Ramos (cell line): ENCODE data around the gene OR4C11.

ENCODE experiments used
- in situ Hi-C: fragments of 300-500 bp; cut with MboI; formaldehyde crosslinking; loops from one replicate; pipeline ENCODE4 v1.14.3; 2022; ENCODE audit warnings: low sequenced_read_pairs; ENCODE audit not compliant: unreplicated experiment

The OR4C11 gene, protein sequence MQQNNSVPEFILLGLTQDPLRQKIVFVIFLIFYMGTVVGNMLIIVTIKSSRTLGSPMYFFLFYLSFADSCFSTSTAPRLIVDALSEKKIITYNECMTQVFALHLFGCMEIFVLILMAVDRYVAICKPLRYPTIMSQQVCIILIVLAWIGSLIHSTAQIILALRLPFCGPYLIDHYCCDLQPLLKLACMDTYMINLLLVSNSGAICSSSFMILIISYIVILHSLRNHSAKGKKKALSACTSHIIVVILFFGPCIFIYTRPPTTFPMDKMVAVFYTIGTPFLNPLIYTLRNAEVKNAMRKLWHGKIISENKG

DNA sequence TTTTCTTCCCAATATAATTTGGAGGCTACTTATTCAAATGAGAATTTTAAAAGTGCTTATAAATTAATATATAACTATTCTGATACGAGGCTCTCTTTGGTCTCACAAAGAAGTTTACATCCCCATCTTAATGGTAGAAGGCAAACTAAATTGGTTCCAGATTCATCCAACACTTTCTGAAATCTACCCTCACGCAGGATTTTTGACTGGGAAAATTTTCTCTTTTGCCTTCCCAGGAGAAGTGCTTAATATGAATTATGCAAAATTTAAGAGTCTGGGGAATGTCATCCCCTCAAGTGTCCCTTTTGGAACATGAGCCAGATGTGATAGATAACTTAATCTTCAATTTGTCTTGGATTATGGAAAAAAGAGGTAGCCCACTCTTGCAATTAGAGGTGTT, at the start of gene OR4C11:
TSS of gene OR4C11 (minus strand) at position 101 of the 400 bp plus-strand sequence. CDS start 3,272 bp downstream, outside the sequence.
- in situ Hi-C loops = no loop called here

DNA sequence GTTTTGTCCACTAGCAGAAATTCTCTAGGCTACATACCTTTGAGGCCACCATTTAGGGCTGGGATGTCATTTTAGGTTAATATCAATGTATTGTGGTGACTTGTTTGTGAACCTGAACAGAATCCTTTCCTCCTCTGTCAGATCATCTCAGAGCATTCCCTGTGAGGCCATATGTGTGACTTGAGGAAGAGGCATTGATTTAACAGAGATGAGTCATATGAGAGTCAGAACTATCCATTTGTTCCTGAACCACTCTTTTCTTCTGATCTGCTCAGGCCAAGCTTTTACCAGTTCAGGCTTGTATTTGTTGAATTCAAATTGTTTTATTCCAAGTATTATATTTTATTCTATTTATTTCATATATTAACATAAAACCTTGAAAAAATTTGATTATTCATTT, 47.7 kb upstream of the OR4C11 start:
- in situ Hi-C loops = no loop called here

DNA sequence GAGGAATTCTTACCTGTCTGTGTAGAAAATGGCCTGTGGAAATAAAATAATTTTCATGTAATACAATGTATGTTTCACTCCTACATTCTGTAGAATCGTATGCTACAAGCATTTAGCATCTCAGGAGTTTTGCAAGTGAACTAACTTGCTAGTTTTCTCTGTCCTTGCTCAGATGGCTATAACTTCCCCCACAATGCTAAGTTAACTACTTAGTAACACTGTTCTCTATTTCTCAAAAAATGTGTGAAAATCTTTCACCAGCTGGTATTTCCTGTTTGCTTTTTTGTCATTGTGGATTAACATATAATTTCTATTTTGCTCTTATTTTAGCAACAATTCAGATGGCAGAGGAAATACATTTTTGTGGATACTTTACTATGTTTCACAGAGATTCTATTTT, 45.1 kb upstream of the OR4C11 start:
- in situ Hi-C loops = no loop called here

DNA sequence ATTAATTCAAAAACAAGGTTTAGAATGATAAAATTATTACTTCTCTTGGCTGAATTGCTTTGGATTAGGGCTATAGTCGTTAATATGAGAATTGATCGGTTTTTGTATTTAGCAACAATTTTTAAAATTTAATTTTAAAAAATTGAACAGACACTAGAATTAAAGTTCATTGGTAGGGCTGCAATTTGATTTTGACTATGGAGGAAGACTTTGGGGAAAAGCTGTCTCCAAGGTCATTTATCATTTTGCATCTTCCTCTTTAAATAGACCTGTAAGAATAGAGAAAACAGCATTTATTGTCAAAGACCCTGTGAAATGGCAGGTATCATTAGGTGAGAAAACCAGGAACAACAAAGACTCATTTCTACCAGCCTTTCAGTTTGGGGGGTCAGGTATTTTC, 40.6 kb upstream of the OR4C11 start, which contains the start of gene OR4S2:
TSS of gene OR4S2 (plus strand) at position 301 of the 400 bp plus-strand sequence. CDS start 2,577 bp downstream, outside the sequence.
- in situ Hi-C loops = no loop called here

DNA sequence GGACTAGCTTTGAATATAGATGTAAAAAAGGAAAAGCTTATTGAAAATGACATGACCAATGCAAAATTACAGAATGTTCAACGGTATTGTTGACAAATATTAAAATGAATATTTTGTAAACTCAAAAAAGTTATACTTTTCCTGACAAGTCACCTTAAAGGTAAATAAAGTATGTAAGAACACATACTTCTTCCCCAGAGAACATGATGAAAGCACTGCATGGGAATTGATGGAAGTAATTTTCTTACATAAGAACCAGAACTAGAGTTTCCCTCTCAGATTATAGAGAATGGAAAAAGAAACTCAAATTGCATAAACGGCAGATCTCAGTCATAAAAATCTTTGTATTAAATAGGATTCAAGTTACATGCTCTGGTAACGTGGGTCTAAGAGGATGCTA, 27.4 kb upstream of the OR4C11 start, which contains the start of gene OR4P4:
TSS of gene OR4P4 (plus strand) at position 301 of the 400 bp plus-strand sequence.
- in situ Hi-C loops = no loop called here

DNA sequence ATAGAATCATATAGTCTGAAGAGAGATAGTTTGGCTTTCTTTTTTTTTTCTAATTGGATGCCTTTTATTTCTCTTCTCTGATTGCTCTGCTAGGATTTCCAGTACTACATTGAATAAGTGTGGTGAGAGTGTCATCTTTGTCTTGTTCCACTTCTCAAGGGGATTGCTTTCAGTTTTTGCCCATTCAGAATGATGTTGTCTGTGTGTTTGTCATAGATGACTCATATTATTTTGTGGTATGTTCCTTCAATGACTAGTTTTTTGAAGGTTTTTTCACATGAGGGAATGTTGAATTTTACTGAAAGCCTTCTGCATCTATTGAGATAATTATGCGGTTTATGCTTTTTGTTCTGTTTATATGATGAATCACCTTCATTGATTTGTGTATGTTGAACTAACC, 17.1 kb upstream of the OR4C11 start:
- in situ Hi-C loops = no loop called here

DNA sequence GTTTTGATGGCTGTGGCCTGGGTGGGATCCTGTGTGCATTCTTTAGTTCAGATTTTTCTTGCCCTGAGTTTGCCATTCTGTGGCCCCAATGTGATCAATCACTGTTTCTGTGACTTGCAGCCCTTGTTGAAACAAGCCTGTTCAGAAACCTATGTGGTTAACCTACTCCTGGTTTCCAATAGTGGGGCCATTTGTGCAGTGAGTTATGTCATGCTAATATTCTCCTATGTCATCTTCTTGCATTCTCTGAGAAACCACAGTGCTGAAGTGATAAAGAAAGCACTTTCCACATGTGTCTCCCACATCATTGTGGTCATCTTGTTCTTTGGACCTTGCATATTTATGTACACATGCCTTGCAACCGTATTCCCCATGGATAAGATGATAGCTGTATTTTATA, 34.9 kb downstream of the OR4C11 start:
- in situ Hi-C loops = no loop called here

DNA sequence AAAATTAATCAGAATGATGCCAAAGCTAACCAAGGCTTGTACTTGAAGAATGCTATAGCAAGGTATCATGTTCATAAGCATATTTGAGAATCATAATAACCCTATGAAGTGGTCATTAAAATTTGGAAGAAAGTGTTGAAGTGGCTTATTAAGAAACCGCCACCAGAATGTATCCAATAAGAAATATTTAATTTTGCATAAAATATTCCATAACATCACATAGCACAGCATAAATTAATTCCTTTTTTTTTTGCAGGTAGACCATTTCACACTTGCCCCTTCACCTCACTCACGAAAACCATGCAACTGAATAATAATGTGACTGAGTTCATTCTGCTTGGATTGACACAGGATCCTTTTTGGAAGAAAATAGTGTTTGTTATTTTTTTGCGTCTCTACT, 35.6 kb downstream of the OR4C11 start, which contains the start of gene OR4C16:
TSS of gene OR4C16 (plus strand) at position 301 of the 400 bp plus-strand sequence. CDS start at position 301, 0 bp downstream.
- in situ Hi-C loops = no loop called here

DNA sequence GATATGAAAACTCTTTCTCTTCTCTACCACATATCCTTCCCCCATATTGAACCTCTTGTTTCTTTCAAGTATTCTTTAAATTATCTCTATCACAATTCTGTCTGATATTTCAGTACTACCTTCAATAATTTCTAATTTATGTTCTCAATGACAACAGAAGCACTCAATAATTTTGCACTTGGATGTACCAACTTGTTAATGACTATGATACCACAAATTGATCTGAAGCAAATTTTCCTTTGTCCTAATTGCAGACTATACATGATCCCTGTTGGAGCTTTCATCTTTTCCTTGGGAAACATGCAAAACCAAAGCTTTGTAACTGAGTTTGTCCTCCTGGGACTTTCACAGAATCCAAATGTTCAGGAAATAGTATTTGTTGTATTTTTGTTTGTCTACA, 53.3 kb downstream of the OR4C11 start, which contains the start of gene OR4C15:
TSS of gene OR4C15 (plus strand) at position 301 of the 400 bp plus-strand sequence. CDS start at position 301, 0 bp downstream.
- in situ Hi-C loops = no loop called here
